Osteoblast (primary cell): ENCODE measurements around the gene SLC27A5. TPM values are rescaled to one million over a fixed set of nuclear protein-coding genes. Genes with fewer than 3 reads are reported as not detected.
A peak's percentile ranks its signal among the peaks of the same experiment; 100 is the strongest.

ENCODE experiments used
- DNase-seq: peaks from one replicate; pipeline ENCODE4 v3.0.0; 2011; ENCODE audit warnings: low spot score, mixed read lengths; ENCODE audit not compliant: insufficient read length; ENCODE audit errors: missing footprints
- H2AFZ ChIP-seq: 2 replicates; pipeline ENCODE4 v1.6.0; 2011; ENCODE audit warnings: mild to moderate bottlenecking, low read length
- H3K27ac ChIP-seq: 2 replicates; pipeline ENCODE4 v1.5.1; 2011; ENCODE audit warnings: mild to moderate bottlenecking, low read depth, low read length, moderate library complexity
- H3K27me3 ChIP-seq: 2 replicates; pipeline ENCODE4 v1.6.0; 2012; ENCODE audit warnings: mild to moderate bottlenecking, control low read depth, inconsistent platforms, low read length, moderate library complexity; ENCODE audit not compliant: insufficient read depth
- H3K36me3 ChIP-seq: 2 replicates; pipeline ENCODE4 v1.5.1; 2011; ENCODE audit warnings: mild to moderate bottlenecking, low read length, control low read depth, moderate library complexity; ENCODE audit not compliant: insufficient read depth
- H3K4me1 ChIP-seq: 2 replicates; pipeline ENCODE4 v1.5.1; 2011; ENCODE audit warnings: mild to moderate bottlenecking, low read length, control low read depth, moderate library complexity; ENCODE audit not compliant: insufficient read depth
- H3K4me2 ChIP-seq: 2 replicates; pipeline ENCODE4 v1.6.0; 2011; ENCODE audit warnings: mild to moderate bottlenecking, low read length; ENCODE audit not compliant: insufficient read depth
- H3K4me3 ChIP-seq: fragments of 200-600 bp; sonication (generic); 3 replicates; pipeline ENCODE4 v1.5.1; 2012; ENCODE audit warnings: mild to moderate bottlenecking, low read length, inconsistent platforms; ENCODE audit not compliant: insufficient read depth
- H3K79me2 ChIP-seq: 2 replicates; pipeline ENCODE4 v1.6.0; 2012; ENCODE audit warnings: mild to moderate bottlenecking, low read length, control low read depth, inconsistent platforms; ENCODE audit not compliant: insufficient read depth
- H3K9me3 ChIP-seq: 2 replicates; pipeline ENCODE4 v1.5.1; 2011; ENCODE audit warnings: low read depth, low read length, control low read depth
- H4K20me1 ChIP-seq: 2 replicates; pipeline ENCODE4 v1.6.0; 2012; ENCODE audit warnings: mild to moderate bottlenecking, low read length, control low read depth; ENCODE audit not compliant: insufficient read depth
- total RNA-seq: library from RNA; depleted of rRNA; stranded (reverse); fragments of >200 nt; gene quantifications from 2 replicates; pipeline ENCODE4 v1.2.3, GENCODE V29; 2012
- TF ChIP-seq, protein P1 (sequence below): IDR thresholded peaks from 2 replicates; pipeline ENCODE4 v1.5.1; 2011; ENCODE audit warnings: mild to moderate bottlenecking, low read depth, low read length, moderate library complexity; ENCODE audit errors: extremely low read depth

Gene SLC27A5
- total RNA-seq: 5.3 and 6.5 TPM in 2 replicates

DNA sequence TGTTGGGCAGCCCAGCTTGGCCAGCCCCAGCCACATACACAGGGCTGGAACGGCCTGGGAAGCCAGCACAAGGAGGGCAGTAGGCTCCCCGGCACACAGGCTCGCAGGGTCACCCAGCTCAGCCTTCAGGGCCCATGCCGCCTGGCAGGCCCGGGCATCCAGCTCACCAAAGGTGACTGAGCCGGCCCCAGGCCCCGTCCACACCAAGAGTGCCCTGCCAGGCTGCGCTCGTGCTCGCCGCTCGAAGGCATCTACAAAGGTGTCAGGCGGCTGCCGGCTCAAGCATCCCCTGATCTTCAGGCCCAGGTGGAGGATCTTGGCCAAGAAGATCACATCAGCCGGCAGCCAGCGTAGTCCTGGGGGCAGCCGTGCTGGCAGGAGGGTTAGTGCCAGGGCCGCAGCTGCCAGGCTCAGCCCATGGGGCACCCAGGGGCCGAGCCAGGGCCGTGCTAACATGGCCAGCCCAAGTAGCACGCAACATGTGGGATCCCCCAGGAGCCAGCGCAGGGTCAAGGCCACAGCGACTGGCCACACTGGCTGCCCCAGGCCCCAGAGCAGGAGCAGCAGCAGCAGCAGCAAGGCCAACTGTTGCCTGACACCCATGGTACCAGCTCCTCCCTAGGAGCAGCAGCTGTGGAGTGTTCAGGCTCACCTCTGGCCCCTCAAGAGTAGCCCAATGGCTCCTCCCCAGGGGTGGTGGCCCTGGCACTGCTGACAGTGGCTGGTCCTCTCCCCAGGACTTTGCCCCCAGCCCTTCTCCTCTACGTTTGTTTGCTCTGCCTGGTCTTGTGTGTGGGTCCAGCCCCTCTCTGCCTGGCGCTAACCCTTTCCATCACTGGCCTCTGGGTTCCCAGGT lies at the start of gene SLC27A5:
TSS of gene SLC27A5 (minus strand) at position 640 of the 856 bp plus-strand sequence. CDS start at position 603, 37 bp downstream.
- no peaks in the 10 kb centered on the region for H3K9me3 ChIP-seq
- TF ChIP-seq, protein P1, sequence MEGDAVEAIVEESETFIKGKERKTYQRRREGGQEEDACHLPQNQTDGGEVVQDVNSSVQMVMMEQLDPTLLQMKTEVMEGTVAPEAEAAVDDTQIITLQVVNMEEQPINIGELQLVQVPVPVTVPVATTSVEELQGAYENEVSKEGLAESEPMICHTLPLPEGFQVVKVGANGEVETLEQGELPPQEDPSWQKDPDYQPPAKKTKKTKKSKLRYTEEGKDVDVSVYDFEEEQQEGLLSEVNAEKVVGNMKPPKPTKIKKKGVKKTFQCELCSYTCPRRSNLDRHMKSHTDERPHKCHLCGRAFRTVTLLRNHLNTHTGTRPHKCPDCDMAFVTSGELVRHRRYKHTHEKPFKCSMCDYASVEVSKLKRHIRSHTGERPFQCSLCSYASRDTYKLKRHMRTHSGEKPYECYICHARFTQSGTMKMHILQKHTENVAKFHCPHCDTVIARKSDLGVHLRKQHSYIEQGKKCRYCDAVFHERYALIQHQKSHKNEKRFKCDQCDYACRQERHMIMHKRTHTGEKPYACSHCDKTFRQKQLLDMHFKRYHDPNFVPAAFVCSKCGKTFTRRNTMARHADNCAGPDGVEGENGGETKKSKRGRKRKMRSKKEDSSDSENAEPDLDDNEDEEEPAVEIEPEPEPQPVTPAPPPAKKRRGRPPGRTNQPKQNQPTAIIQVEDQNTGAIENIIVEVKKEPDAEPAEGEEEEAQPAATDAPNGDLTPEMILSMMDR: no peak

GRCh38 chr19:58560921-58561320 lies 49.1 kb upstream of the SLC27A5 start:
- Histone ChIP-seq H3K4me3 (no peak overlapping the region), H3K36me3 (peaks cover 12% of the 10 kb centered on the region), H3K4me1 (peaks cover 31% of the 10 kb centered on the region), H3K79me2 (peaks cover 22% of the 10 kb centered on the region), H3K27ac (no peak overlapping the region), H2AFZ (no peak overlapping the region), H4K20me1 (peaks cover 12% of the 10 kb centered on the region), H3K9me3 (no peaks in the 10 kb centered on the region), H3K27me3 (peaks cover 6% of the 10 kb centered on the region), H3K4me2 (no peak overlapping the region)
- TF ChIP-seq, protein P1: no peak
- no peak for DNase-seq

More for the DNA sequence above, at the start of gene SLC27A5:
- H3K79me2 ChIP-seq: peaks cover 22% of the 10 kb centered on the region
- H3K27me3 ChIP-seq: no peaks in the 10 kb centered on the region
- no peak within 1 kb of the TSS for H3K27ac ChIP-seq
- H3K4me1 ChIP-seq: no peaks in the 10 kb centered on the region
- H3K4me2 ChIP-seq: no peak within 1 kb of the TSS
- H3K4me3 ChIP-seq: no peak within 1 kb of the TSS
- H2AFZ ChIP-seq: no peak within 1 kb of the TSS
- H4K20me1 ChIP-seq: peaks cover 14% of the 10 kb centered on the region
- DNase-seq: peak; percentile 60
- H3K36me3 ChIP-seq: peaks cover 5% of the 10 kb centered on the region

DNA sequence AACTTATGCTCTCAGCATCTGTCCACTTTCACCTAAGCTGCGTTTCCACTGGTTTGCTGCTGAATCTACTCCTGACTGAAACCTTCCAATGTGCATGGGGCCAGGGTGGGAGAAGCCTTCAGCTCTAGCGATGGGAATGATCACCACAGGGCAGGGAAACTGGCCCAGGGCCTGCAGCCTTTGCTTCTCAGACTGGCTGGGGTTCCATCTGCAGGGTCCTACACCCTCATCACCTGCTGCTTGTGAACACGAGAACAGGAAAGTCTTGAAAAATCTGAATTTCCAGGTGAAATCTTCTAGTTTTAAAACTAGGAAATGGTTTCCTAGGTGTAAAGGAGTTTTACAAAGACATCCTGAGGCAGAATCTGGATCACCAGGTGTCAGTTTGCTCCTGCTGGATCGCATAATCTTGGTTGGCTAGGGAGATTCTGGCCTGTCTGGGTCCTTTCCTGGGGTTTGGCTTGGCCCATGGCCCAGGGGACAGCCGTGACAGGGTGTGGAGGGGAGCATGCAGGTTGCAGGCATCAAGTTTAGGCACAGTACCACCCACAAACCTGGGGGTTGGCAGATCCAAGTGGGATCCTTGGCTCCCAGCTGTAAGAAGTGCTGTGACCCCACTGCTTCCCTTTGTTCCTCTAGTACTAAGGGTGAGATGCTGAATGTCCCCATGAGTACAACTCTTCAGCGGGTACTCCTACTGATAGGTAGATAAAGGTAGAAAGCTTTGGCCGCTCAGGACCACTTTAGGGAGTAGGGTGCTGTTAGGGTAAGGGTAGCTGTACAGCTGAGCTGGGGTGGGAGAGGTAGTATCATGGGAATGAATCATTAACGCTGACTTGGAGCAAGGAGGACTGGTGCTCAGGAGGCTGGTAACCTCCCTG lies 48.5 kb upstream of the SLC27A5 start:
- peaks cover 6% of the 10 kb centered on the region for H3K27me3 ChIP-seq
- peak overlapping the region; percentile 57 for H2AFZ ChIP-seq
- H3K27ac ChIP-seq: peak overlapping the region; percentile 99
- H3K9me3 ChIP-seq: no peaks in the 10 kb centered on the region
- peak overlapping the region; percentile 87 for H3K4me3 ChIP-seq
- peaks cover 12% of the 10 kb centered on the region for H4K20me1 ChIP-seq
- TF ChIP-seq, protein P1: no peak
- H3K79me2 ChIP-seq: peaks cover 29% of the 10 kb centered on the region
- peak; percentile 78 for DNase-seq
- H3K36me3 ChIP-seq: peaks cover 13% of the 10 kb centered on the region
- H3K4me2 ChIP-seq: peak overlapping the region; percentile 93
- H3K4me1 ChIP-seq: peaks cover 35% of the 10 kb centered on the region
